GM03348 (cell line): ENCODE data around the gene RPAP3.

Source experiments
- DNase-seq: peaks from one replicate; pipeline ENCODE4 v3.0.0; 2012; ENCODE audit warnings: low spot score

Gene RPAP3, protein sequence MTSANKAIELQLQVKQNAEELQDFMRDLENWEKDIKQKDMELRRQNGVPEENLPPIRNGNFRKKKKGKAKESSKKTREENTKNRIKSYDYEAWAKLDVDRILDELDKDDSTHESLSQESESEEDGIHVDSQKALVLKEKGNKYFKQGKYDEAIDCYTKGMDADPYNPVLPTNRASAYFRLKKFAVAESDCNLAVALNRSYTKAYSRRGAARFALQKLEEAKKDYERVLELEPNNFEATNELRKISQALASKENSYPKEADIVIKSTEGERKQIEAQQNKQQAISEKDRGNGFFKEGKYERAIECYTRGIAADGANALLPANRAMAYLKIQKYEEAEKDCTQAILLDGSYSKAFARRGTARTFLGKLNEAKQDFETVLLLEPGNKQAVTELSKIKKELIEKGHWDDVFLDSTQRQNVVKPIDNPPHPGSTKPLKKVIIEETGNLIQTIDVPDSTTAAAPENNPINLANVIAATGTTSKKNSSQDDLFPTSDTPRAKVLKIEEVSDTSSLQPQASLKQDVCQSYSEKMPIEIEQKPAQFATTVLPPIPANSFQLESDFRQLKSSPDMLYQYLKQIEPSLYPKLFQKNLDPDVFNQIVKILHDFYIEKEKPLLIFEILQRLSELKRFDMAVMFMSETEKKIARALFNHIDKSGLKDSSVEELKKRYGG

GRCh38 chr12:47705566-47706425 lies at the start of gene RPAP3:
Gene RPAP3, minus strand, starts transcription at chr12:47706030. Its CDS starts 3,190 bp downstream, at chr12:47702840.
- peak; percentile 98 for DNase-seq

DNA sequence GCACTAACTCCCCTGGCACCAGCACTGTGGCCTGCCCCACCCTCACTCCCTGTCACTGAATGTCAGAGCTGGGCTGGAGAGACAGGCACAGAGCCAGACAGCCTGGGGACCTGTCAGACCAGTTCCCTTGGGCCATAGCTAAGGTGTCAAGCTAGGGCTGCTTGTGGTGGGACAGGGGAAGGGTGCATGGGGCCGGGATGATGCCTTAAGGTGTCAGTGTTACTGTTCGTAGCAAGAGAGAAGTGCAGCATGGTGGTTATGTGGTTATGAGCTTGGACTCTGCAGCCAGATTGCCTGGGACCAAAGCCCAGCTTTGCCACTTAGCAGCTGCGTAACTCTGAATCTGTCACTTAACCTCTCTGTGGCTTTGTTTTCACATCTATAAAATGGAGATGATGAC lies 49.1 kb upstream of the RPAP3 start:
- no peak for DNase-seq

DNA sequence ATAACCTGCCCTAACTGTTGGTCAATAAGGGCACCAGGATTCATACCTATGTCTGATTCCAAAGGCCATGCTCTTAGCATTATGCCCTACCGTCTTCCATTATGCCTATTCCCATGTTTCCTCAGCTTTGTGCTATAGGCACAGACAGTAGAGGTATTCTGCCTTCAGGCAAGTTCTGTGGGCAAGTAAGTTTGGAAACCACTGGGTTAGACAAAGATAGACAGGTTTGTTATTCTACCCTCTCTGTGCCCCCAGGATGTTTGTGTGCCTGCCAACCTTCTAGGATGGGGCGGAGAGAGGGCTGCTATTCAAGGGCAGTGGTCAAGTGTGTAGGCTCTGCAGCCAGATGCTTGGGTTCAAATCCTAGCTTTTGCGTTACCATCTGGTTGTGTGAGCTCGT lies 48.3 kb upstream of the RPAP3 start:
- no peak for DNase-seq

DNA sequence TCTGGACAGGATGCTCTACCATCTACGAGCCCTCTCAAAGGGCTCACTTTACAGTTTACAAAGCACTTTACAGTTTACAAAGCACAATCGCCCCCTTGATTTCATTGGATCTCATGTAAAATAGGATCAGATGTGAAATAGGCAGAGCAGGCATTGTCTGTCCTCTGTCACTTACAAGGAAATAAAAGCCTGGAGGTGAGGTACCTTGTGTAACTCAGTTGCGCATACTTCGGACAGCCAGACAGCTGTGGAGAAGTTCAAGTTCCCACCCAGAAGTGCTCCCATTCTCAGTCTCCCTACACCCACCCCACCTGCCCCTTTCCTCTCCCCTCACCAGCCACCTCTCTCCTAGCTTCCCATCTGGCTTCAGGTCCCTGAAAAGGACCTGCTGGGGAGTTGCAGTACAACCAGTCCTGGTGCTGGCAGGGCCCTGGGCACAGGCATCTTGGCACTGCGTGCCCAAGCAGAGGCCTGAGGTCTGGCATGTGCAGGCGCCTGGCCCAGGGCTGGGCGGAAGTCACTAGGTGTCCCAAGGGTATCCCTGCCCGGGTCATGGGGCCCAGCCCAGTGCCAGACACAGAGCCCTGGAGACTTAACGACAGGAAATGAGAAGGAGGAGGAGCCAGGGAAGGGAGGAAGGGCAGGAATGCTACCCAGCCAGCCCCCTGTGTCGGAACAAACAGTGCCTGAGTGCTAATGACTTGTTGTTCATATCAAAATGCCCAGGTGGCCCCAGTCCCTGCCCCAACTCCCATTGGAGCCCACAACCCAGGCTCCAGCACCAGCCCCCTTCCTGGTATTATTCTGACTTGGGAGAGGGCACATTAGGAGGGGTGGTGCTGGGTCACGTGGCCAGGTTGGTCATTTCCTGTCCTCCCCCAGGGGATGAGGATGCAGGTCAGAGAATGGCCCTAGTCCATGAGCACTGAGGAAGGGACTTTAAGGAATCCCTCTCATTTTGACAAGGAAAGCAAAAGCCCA lies 47.5 kb upstream of the RPAP3 start:
- no peak for DNase-seq

DNA sequence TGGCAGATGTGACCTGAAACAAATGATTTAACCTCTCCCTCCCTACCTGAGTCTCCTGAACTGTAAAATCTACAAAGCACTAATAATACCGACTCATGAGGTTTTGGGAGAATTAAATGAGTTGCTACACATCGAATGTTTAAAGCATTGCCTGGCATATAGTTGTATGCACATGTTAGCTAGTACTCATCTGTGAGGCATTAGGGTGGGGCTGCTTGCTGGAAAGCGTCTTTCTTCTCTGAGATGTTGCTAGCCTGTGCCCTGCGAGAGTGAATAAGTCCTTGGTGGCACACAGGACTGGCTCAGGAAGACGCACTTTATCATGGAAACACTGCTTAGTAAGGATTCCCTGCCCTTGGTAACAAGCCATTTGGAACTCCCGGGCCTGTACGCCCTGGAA lies 46.7 kb upstream of the RPAP3 start:
- DNase-seq: peak; percentile 79

DNA sequence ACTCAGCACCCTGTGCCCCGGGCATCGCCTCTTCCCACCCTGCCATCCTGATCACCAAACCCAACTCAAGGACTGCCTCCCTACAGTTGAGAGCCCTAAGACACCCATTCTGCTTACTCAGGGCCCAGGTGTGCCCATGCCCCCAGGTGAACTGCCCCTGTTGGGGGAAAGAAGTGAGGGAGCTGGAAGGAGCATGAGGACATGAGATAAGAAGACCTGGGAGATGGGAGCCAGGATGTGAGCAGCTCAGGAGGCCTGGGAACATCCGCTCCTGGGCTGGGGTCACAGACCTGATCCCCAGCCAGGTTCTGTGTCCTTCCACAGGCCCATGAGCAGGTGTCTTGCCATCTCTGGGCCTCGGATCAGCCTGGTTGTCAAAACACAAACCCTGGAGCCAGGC lies 46.3 kb upstream of the RPAP3 start:
- DNase-seq: no peak

- no peak for DNase-seq
These were observed 45.7 kb upstream of the RPAP3 start for GRCh38 chr12:47751561-47751960.

GRCh38 chr12:47750916-47751470 lies 45.2 kb upstream of the RPAP3 start:
- DNase-seq: no peak

DNA sequence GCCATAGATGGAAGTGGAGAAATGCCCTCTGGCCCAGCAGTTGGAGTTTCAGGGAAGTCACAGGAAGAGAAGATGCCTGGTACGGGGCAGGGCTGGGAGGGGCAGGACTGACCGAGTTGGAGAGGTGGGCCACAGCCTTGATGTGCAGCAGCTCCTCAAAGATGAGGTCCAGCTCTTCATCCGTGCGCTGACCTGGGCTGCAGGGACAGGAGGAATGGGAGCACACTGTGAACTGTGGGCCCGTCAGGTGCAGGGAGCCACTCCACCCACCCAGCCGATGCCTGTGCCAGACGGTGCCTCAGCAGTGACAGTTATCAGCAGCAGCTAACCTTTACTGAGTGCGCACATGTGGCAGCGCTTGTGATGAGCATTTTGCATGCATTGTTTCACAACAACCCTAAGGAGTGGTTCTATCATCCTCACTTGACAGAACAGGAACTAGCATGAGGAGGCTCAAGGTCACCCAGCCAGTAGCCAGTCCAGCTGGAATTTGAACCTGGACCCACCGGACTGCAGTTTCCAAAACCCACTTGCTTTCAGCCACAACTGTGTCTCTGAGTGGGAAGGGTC lies 44.5 kb upstream of the RPAP3 start:
- no peak for DNase-seq

- DNase-seq: no peak
These were observed 43.1 kb upstream of the RPAP3 start for GRCh38 chr12:47748899-47749298.

- no peak for DNase-seq
These were observed 42.6 kb upstream of the RPAP3 start for GRCh38 chr12:47748507-47748828.

- DNase-seq: no peak
These were observed 42.0 kb upstream of the RPAP3 start for GRCh38 chr12:47747596-47748506.

GRCh38 chr12:47747126-47747525 lies 41.3 kb upstream of the RPAP3 start:
- no peak for DNase-seq

DNA sequence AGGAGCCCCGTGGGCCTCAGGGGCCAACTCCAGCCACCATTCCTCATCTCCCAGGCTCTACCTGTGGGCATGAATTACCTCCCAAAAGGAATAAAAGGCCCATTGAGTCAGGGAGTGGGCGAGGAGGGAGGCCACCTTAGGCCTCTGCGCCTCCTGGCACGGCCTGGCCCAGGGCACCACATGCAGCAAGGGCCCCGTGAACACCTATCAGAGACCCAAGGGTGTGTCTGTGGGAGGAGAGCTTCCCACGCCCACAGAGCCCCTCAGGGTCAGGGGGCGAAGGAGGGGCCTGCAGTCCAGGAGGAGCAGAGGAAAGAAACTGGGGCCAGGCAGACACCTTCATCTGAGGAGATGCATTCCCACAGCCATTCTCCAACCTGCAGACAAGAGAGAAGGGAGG lies 40.7 kb upstream of the RPAP3 start:
- no peak for DNase-seq

- DNase-seq: no peak
These were observed 40.2 kb upstream of the RPAP3 start for GRCh38 chr12:47746073-47746472.

- no peak for DNase-seq
These were observed 39.7 kb upstream of the RPAP3 start for GRCh38 chr12:47745485-47746041.

DNA sequence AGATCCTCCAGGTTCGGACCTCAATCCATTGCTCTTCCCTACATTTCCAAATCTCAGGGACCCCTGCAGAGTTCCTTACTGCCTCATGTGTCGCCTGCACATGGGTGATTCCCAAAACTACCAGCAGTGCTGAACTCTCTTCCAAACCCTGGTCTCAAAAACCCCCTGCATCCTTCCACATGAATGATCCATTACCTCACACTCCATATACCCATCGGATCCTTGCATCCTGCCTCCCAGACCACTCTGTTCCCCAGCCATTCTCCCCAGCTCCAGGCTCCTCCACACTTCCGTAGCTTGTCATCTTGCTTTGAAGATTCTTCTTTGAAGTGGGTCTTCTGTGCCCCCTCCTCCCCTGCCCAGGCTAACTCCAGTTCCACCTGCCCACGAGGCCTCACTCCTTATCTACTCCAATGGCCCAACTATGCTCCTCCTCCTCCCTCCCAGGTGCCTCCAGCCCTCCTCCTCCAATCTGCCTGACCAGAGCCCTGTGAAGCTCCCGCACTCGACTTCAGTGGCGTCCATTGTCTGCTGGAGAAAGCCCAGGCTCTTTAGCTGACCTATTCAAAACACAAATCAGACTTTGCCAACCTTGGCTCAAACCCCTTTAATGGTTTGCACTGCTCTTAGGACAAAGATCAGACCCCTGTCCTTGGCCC lies 39.1 kb upstream of the RPAP3 start:
- no peak for DNase-seq

DNA sequence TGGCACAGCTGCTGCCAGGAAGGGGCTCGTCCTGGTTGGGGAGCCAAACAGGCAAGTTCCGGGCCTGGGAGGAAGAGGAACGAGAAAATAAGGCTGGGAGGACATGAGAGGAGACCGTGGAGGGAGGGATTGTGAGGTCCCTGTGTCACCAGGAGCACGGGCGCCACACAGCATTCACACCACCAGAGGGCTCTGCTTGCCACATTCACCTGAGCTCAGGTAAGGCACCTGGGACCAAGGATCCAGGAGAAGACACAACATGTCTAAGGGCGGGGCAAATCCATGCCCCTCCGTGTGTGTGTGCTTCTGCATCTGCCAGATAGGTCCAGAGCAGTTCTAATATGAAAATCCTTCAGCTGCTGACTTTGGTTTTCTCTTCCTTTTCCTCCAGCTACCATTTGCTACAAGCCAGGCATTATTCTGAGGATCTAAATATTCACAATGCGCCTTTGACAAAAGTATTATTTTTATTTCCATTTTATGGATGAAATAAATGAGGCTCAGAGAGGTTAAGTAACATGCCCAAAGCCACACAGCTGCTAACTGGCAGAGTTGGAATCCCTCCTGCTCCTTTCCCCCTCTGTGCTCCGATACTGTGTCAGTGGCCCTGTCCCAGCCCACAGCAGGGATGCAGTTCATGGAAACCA lies 38.3 kb upstream of the RPAP3 start:
- DNase-seq: no peak
